ENCODE results near the gene EPB41L2. TPM values are rescaled to one million over a fixed set of nuclear protein-coding genes. Genes with fewer than 3 reads are reported as not detected.

The EPB41L2 gene
- total and polyA plus RNA-seq, 2 experiments from 2014 or later, result 76.2 to 91.7 TPM

DNA sequence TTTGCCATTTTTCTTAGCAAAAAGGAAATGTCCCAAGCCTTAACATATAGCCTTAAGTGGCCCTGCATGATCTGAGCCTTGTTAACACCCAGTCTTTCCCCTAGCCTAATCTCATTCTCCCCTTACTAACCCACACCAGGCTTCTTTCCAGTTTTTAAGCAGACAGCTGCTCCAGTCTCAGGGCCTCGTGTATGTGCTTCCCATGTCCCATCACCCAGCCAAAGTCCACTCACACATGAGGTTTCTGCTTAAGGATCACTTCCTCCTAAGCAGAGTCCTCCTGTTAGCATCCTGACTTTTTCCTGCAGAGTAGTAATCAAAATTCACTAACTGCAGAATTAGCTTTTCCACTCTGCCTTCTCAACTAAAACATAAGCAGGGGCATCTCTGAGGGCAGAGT, 139.7 kb downstream of the EPB41L2 start (continued):
- TF ChIP-seq, protein P1, sequence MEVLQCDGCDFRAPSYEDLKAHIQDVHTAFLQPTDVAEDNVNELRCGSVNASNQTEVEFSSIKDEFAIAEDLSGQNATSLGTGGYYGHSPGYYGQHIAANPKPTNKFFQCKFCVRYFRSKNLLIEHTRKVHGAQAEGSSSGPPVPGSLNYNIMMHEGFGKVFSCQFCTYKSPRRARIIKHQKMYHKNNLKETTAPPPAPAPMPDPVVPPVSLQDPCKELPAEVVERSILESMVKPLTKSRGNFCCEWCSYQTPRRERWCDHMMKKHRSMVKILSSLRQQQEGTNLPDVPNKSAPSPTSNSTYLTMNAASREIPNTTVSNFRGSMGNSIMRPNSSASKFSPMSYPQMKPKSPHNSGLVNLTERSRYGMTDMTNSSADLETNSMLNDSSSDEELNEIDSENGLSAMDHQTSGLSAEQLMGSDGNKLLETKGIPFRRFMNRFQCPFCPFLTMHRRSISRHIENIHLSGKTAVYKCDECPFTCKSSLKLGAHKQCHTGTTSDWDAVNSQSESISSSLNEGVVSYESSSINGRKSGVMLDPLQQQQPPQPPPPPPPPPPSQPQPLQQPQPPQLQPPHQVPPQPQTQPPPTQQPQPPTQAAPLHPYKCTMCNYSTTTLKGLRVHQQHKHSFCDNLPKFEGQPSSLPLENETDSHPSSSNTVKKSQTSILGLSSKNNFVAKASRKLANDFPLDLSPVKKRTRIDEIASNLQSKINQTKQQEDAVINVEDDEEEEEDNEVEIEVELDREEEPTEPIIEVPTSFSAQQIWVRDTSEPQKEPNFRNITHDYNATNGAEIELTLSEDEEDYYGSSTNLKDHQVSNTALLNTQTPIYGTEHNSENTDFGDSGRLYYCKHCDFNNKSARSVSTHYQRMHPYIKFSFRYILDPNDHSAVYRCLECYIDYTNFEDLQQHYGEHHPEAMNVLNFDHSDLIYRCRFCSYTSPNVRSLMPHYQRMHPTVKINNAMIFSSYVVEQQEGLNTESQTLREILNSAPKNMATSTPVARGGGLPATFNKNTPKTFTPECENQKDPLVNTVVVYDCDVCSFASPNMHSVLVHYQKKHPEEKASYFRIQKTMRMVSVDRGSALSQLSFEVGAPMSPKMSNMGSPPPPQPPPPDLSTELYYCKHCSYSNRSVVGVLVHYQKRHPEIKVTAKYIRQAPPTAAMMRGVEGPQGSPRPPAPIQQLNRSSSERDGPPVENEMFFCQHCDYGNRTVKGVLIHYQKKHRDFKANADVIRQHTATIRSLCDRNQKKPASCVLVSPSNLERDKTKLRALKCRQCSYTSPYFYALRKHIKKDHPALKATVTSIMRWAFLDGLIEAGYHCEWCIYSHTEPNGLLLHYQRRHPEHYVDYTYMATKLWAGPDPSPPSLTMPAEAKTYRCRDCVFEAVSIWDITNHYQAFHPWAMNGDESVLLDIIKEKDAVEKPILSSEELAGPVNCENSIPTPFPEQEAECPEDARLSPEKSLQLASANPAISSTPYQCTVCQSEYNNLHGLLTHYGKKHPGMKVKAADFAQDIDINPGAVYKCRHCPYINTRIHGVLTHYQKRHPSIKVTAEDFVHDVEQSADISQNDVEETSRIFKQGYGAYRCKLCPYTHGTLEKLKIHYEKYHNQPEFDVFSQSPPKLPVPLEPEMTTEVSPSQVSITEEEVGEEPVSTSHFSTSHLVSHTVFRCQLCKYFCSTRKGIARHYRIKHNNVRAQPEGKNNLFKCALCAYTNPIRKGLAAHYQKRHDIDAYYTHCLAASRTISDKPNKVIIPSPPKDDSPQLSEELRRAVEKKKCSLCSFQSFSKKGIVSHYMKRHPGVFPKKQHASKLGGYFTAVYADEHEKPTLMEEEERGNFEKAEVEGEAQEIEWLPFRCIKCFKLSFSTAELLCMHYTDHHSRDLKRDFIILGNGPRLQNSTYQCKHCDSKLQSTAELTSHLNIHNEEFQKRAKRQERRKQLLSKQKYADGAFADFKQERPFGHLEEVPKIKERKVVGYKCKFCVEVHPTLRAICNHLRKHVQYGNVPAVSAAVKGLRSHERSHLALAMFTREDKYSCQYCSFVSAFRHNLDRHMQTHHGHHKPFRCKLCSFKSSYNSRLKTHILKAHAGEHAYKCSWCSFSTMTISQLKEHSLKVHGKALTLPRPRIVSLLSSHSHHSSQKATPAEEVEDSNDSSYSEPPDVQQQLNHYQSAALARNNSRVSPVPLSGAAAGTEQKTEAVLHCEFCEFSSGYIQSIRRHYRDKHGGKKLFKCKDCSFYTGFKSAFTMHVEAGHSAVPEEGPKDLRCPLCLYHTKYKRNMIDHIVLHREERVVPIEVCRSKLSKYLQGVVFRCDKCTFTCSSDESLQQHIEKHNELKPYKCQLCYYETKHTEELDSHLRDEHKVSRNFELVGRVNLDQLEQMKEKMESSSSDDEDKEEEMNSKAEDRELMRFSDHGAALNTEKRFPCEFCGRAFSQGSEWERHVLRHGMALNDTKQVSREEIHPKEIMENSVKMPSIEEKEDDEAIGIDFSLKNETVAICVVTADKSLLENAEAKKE (CRISPR knock-in tag; IDR thresholded peaks at IDR 0.05), result no peak
- TF ChIP-seq ZNF114 (CRISPR knock-in tag; IDR thresholded peaks at IDR 0.05), result no peak
- TF ChIP-seq, protein P2, sequence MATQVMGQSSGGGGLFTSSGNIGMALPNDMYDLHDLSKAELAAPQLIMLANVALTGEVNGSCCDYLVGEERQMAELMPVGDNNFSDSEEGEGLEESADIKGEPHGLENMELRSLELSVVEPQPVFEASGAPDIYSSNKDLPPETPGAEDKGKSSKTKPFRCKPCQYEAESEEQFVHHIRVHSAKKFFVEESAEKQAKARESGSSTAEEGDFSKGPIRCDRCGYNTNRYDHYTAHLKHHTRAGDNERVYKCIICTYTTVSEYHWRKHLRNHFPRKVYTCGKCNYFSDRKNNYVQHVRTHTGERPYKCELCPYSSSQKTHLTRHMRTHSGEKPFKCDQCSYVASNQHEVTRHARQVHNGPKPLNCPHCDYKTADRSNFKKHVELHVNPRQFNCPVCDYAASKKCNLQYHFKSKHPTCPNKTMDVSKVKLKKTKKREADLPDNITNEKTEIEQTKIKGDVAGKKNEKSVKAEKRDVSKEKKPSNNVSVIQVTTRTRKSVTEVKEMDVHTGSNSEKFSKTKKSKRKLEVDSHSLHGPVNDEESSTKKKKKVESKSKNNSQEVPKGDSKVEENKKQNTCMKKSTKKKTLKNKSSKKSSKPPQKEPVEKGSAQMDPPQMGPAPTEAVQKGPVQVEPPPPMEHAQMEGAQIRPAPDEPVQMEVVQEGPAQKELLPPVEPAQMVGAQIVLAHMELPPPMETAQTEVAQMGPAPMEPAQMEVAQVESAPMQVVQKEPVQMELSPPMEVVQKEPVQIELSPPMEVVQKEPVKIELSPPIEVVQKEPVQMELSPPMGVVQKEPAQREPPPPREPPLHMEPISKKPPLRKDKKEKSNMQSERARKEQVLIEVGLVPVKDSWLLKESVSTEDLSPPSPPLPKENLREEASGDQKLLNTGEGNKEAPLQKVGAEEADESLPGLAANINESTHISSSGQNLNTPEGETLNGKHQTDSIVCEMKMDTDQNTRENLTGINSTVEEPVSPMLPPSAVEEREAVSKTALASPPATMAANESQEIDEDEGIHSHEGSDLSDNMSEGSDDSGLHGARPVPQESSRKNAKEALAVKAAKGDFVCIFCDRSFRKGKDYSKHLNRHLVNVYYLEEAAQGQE (IDR thresholded peaks at IDR 0.05; ENCODE audit: unreplicated experiment), result no peak
- TF ChIP-seq CREB1 (CRISPR knock-in tag; IDR thresholded peaks at IDR 0.05; ENCODE audit: low read depth), result no peak
- TF ChIP-seq EZH2 (IDR thresholded peaks at IDR 0.05; ENCODE audit: low read depth, unreplicated experiment), result no peak
- TF ChIP-seq JUNB (IDR thresholded peaks at IDR 0.05; ENCODE audit: unreplicated experiment), result no peak

DNA sequence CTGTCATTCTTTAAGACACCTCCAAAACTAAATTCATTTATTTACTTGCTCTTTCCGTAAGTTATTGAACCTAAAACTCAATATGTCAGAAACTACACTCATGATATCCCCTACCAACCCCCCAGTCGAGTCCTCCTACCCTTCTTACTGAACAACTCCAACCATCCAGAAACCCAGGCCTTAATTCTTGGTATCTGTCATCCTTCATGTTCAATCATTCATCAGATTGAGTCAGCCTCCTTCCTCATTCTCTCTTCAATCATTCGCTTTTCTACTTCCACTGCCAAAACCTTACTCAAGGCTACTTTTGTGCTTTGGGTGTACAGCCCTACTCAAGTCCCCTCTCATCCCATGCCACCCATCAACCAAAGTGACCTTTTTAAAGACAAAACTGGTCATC, 140.1 kb downstream of the EPB41L2 start:
- Mint-ChIP-seq H3K36me3 (ENCODE audit: low read depth) (no peaks in the 10 kb centered on the region), H3K9me3 (no peaks in the 10 kb centered on the region), H3K4me1 (peaks cover 12% of the 10 kb centered on the region; the same call in 2 of the 3 replicates), H3K4me3 (no peak overlapping the region), H3K27ac (no peak overlapping the region), H3K27me3 (ENCODE audit: insufficient read depth, low read depth, poor library complexity) (peaks cover 2% of the 10 kb centered on the region)
- H3K27me3 ChIP-seq (ENCODE audit: insufficient read depth), result no peaks in the 10 kb centered on the region
- no peak overlapping the region for H3K4me2 ChIP-seq
- ATAC-seq, result no peak
- H3K4me3 ChIP-seq, result no peak overlapping the region
- no peak for DNase-seq (ENCODE audit: low spot score)
- no peaks in the 10 kb centered on the region for H3F3A ChIP-seq (replicated peaks; ENCODE audit: low read depth)
- no peaks in the 10 kb centered on the region; the same call in 1 of the 2 replicates for H3K36me3 ChIP-seq (ENCODE audit: insufficient read depth)
- no peak overlapping the region for H2AFZ ChIP-seq
- no peaks in the 10 kb centered on the region for H4K20me1 ChIP-seq (replicated peaks; ENCODE audit: insufficient read depth)
- H3K9me2 ChIP-seq (ENCODE audit: insufficient read depth), result no peaks in the 10 kb centered on the region
- no peaks in the 10 kb centered on the region for H3K79me2 ChIP-seq (replicated peaks; ENCODE audit: insufficient read depth)
- H3K4me1 ChIP-seq (ENCODE audit: insufficient read depth), result no peaks in the 10 kb centered on the region
- no peak overlapping the region for H3K27ac ChIP-seq (ENCODE audit: low read depth)
- no peak for TF ChIP-seq JUNB (IDR thresholded peaks at IDR 0.05; ENCODE audit: unreplicated experiment)
- TF ChIP-seq CREB1 (CRISPR knock-in tag; IDR thresholded peaks at IDR 0.05; ENCODE audit: low read depth), result no peak
- TF ChIP-seq STAT1 (IDR thresholded peaks at IDR 0.05; ENCODE audit: unreplicated experiment), result no peak
- no peak for TF ChIP-seq EZH2 (IDR thresholded peaks at IDR 0.05; ENCODE audit: low read depth, unreplicated experiment)
- TF ChIP-seq, protein P3, sequence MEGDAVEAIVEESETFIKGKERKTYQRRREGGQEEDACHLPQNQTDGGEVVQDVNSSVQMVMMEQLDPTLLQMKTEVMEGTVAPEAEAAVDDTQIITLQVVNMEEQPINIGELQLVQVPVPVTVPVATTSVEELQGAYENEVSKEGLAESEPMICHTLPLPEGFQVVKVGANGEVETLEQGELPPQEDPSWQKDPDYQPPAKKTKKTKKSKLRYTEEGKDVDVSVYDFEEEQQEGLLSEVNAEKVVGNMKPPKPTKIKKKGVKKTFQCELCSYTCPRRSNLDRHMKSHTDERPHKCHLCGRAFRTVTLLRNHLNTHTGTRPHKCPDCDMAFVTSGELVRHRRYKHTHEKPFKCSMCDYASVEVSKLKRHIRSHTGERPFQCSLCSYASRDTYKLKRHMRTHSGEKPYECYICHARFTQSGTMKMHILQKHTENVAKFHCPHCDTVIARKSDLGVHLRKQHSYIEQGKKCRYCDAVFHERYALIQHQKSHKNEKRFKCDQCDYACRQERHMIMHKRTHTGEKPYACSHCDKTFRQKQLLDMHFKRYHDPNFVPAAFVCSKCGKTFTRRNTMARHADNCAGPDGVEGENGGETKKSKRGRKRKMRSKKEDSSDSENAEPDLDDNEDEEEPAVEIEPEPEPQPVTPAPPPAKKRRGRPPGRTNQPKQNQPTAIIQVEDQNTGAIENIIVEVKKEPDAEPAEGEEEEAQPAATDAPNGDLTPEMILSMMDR (conservative IDR thresholded peaks at IDR 0.05; ENCODE audit: low read depth in 2 of 2), result no peak
- TF ChIP-seq POLR2AphosphoS5 (IDR thresholded peaks at IDR 0.05; ENCODE audit: low read depth), result no peak
- TF ChIP-seq ZNF331 (CRISPR knock-in tag; IDR thresholded peaks at IDR 0.05; ENCODE audit: low read depth), result no peak
- no peak for TF ChIP-seq ZNF114 (CRISPR knock-in tag; IDR thresholded peaks at IDR 0.05)

All from GM23338 (cell line).